ENCODE data around the gene CDK10.

Gene CDK10

DNA sequence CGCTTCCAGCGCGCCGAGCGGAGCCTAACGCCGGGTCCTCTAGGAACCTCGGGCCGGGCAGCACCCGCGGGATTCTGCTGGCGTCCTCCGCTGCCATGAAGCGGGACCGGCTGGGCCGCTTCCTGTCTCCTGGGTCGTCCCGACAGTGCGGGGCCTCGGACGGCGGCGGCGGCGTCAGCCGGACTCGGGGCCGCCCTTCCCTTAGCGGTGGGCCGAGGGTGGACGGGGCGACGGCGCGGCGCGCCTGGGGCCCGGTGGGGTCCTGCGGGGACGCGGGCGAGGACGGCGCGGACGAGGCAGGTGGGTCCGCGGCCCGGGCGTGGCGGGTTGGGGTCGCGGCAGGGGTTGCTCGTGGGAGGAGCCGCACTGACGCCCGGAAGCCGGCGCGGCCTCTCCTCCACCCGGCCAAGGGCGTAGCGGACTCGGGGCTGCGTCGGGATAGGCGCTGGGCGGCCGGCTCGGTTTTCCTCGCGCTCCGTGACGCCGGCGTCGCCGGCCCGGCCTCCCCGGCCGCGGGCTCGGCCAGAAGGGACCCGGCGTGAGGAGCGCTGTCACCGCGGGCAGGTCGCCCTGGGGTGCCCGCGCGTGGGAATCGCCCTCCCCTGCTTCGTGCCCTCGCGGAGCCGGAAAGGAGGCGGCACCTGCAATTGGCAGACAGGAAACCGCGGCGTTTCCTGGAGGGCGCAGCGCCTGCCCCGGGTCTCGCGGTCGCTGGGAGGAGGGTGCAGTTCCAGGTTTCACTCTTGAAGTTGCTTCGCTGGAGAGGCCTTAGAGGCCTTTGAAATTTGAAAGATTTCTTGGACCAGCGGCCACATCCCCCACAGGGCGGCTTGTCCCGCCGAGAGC, 35.3 kb downstream of the CDK10 start:
- peak; percentile 72 for DNase-seq (ENCODE audit: low spot score)
- TF ChIP-seq, protein P1, sequence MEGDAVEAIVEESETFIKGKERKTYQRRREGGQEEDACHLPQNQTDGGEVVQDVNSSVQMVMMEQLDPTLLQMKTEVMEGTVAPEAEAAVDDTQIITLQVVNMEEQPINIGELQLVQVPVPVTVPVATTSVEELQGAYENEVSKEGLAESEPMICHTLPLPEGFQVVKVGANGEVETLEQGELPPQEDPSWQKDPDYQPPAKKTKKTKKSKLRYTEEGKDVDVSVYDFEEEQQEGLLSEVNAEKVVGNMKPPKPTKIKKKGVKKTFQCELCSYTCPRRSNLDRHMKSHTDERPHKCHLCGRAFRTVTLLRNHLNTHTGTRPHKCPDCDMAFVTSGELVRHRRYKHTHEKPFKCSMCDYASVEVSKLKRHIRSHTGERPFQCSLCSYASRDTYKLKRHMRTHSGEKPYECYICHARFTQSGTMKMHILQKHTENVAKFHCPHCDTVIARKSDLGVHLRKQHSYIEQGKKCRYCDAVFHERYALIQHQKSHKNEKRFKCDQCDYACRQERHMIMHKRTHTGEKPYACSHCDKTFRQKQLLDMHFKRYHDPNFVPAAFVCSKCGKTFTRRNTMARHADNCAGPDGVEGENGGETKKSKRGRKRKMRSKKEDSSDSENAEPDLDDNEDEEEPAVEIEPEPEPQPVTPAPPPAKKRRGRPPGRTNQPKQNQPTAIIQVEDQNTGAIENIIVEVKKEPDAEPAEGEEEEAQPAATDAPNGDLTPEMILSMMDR (IDR thresholded peaks at IDR 0.05; ENCODE audit: extremely low read depth, missing control alignments): no peak

DNA sequence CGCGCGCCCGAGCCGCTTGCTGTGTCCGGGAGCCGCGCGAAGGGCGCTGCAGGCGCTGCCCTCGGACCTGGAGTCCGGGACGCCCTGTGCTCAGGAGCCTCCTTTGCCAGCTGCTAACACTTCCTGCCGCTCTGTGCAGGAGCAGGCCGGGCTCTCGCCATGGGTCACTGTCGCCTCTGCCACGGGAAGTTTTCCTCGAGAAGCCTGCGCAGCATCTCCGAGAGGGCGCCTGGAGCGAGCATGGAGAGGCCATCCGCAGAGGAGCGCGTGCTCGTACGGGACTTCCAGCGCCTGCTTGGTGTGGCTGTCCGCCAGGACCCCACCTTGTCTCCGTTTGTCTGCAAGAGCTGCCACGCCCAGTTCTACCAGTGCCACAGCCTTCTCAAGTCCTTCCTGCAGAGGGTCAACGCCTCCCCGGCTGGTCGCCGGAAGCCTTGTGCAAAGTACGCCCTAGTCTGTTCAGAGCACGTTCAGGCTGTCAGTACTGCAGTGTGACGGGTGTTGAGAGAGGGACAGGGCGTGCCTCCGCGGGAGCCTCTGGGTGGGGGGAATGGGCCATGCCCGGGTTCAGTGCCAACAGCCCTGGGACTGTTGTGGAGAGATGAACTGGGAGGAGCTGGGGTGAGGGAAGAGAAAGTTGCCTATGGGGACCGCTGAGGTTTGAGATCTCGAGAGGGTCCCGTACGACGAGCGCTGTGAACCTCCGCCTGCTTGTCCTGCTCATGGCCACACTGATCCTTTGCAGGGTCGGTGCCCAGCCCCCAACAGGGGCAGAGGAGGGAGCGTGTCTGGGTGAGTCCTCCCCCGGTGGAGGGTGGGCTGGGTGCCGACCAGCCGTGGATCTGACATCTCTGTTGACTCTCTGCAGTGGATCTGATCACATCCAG, 36.1 kb downstream of the CDK10 start:
- TF ChIP-seq, protein P1 (IDR thresholded peaks at IDR 0.05; ENCODE audit: extremely low read depth, missing control alignments): no peak
- peak; percentile 66 for DNase-seq (ENCODE audit: low spot score)

DNA sequence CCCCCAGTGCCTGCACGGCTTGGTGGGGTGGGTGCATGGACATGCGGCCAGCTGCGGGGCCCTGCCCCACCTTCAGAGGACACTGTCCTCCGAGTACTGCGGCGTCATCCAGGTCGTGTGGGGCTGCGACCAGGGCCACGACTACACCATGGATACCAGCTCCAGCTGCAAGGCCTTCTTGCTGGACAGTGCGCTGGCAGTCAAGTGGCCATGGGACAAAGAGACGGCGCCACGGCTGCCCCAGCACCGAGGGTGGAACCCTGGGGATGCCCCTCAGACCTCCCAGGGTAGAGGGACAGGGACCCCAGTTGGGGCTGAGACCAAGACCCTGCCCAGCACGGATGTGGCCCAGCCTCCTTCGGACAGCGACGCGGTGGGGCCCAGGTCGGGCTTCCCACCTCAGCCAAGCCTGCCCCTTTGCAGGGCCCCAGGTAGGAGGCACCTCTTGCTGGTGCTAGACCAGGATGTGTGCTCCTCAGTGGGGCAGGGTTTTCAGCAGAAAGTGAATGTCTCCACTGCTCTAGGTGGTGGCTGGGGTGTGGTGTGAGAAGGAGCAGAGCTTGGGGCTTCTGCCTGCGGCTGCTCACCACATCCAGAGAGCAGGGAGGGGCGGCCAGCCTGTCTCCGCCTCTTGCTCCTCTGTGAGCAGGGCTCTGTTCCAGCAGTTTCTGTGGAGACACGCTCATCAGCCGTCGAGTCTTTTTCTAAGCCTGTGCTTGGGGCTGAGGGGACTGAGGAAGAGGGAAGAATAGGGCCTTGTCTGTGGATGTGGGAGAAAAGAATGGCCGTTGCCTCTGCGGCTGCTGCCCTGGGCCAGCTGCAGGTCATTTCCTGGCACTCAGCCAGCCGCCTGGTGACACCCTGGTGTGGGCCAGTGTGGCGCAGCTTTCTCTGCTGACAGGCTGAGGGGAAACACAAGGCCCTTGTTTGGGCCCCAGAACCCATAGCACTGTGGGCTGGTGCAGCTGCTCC, 37.1 kb downstream of the CDK10 start:
- TF ChIP-seq, protein P1 (IDR thresholded peaks at IDR 0.05; ENCODE audit: extremely low read depth, missing control alignments): no peak
- DNase-seq (ENCODE audit: low spot score): no peak

DNA sequence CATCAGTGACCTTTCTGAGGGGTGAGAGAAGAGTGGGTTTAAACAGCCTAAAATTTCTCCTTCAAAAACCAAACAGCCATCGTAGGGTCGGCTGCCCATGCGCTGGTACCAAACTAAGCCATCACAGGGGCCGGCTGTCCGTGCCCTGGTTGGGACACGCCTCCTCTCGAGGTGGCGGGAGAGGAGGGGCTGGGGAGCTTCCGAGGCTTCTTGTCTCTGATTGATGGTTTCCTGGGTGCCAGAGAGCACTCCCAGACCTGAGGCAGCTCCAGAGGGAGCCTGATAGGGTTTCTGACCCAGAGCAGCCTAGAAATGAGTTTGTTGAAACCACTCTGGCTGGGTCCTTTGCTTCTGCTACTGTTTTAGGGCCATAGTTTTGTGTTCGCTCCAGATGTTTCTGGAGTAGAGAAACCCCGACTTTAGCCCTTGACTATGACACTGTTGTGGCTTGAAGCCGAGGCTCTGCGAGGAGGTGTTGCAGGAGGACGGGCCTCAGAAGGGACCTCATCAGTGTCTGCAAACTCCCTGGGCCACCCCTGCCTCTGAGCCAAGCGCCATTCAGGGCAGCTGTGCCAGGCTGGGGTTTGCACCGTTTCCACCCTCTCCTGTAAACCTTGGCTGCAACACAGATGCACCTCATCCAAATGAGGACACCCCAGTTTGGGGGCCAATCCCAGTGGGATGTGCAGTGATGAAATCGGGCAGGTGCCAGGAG, 41.1 kb downstream of the CDK10 start:
- TF ChIP-seq, protein P1 (IDR thresholded peaks at IDR 0.05; ENCODE audit: extremely low read depth, missing control alignments): no peak

DNA sequence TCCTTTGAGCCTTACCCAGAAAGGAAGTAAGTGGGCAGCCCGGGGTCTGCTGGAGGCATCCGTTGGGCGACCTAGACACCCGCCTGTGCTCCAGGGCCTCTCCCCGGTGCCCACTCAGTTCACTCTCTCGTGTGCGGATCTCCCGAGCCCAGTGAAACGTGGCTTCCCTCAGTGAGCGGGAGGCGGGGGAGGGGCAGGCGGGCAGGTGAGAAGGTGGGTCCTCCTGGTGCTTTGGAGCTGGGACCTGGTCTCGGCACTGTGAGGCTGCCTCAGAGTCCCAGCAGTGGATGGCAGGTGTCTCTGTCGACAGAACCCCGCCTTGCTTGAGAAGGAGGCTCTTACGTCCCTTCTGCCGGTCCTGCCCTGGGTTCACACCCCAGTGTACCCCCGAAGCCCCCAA, 42.8 kb downstream of the CDK10 start:
- no peak for DNase-seq (ENCODE audit: low spot score)
- TF ChIP-seq, protein P1 (IDR thresholded peaks at IDR 0.05; ENCODE audit: extremely low read depth, missing control alignments): no peak

More for the DNA sequence above, 41.1 kb downstream of the CDK10 start:
- DNase-seq (ENCODE audit: low spot score): no peak

DNA sequence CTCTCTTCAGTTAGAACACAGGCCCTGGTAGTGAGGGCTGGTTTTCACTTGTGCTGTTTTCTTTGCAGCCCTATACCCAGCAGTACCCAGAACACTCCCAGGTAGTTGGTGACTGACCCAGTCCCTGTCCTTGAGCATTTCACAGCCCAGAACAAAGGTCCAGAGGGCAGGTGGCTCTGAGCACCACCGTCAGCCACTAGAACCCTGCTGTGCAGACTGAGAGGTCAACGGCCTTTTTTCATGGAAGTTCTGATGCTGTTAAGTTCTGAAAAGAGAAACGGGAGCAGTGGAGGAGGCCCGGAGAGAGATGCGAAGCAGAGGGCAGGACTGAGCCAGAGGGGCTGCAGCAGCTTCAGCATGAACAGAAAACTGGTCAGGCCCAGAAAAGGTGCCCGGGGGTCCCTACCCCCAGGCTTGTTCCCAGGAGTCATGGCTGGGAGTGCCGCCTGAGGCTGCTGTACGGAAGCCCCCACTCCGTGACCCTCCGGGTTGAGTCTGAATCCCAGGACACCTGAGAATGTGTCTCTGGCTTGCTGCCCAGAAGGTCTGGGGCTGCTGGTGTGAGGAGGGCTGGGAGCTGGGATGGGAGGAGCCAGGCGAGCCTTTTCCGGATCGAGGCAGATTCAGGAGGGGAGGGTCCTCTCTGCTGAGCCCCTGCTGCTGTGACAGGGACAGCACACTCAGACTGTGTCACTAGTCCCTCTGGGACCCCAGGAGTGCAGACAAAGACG, 43.5 kb downstream of the CDK10 start:
- TF ChIP-seq, protein P1 (IDR thresholded peaks at IDR 0.05; ENCODE audit: extremely low read depth, missing control alignments): no peak
- DNase-seq (ENCODE audit: low spot score): no peak
